Thoracic aorta (tissue), 2 donors: ENCODE data around the gene TECR. TPM values are rescaled to one million over a fixed set of nuclear protein-coding genes. Genes with fewer than 3 reads are reported as not detected.

Experiments
- ATAC-seq: fragments of 150-250 bp; one replicate; pipeline ENCODE4 v1.8.0; 2017; ENCODE audit warnings: low read depth; ENCODE audit not compliant: insufficient number of reproducible peaks, low FRiP score
- DNase-seq: peaks from one replicate; pipeline ENCODE4 v3.0.0-alpha.2; 2020; ENCODE audit warnings: low spot score
- H3K27ac ChIP-seq, 2 donors: fragments of 200-600 bp; sonication (generic); 1 replicate in 1 of 2; 2 replicates in 1 of 2; pipeline ENCODE4 v1.5.1; 2016; ENCODE audit warnings: mild to moderate bottlenecking in 2 of 2, moderate library complexity in 2 of 2
- H3K27me3 ChIP-seq: fragments of 200-600 bp; sonication (generic); replicated peaks from 2 replicates; pipeline ENCODE4 v1.6.0; 2016; ENCODE audit warnings: mild to moderate bottlenecking; ENCODE audit not compliant: insufficient read depth
- H3K36me3 ChIP-seq: fragments of 200-600 bp; sonication (generic); one replicate; pipeline ENCODE4 v1.5.1; 2016
- H3K4me1 ChIP-seq, 2 donors: fragments of 200-600 bp; sonication (generic); 1 replicate in 1 of 2; 2 replicates in 1 of 2; pipeline versions ENCODE4 v1.5.1 to v1.6.0; 2016; ENCODE audit warnings: low read depth in 2 of 2, mild to moderate bottlenecking in 1 of 2; ENCODE audit not compliant: control insufficient read depth in 1 of 2
- H3K4me3 ChIP-seq: fragments of 200-600 bp; sonication (generic); 2 replicates; pipeline ENCODE4 v1.5.1; 2016; ENCODE audit warnings: mild to moderate bottlenecking
- H3K9me3 ChIP-seq: fragments of 200-600 bp; sonication (generic); 2 replicates; pipeline ENCODE4 v1.5.1; 2016
- total RNA-seq, 2 donors: library from RNA; depleted of rRNA; stranded (reverse); fragments of >200 nt; gene quantifications; one replicate each; pipeline versions ENCODE4 v1.1.0 to v1.2.3, GENCODE V29; 2016
- TF ChIP-seq, protein P1 (sequence below): fragments of 200-600 bp; sonication (generic); IDR thresholded peaks from one replicate; pipeline ENCODE4 v1.5.1; 2019; ENCODE audit warnings: antibody characterized with exemption

TECR gene
- total RNA-seq, 2 donors from 2014 or later: 35.6 to 37.6 TPM

DNA sequence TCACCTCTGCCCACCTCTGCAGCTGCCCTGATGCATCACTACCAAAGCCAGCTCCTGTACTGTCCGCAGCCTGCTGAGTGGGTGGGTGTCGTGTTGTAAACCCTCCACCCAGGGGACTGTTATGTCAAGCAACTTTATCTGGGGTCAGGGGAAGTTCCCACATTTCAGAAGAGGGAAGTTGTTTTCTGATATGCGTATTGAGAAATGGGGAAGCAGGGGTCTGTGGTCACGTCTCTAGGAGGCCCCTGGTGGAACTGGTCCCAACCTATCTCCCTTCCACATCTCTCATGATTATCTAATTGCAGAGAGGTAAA is 84.7 kb downstream of the TECR start:
- Histone ChIP-seq H3K36me3 (no peaks in the 10 kb centered on the region), H3K27me3 (no peaks in the 10 kb centered on the region), H3K27ac (no peak overlapping the region), H3K9me3 (peaks cover 3% of the 10 kb centered on the region), H3K4me1 (no peaks in the 10 kb centered on the region), H3K4me3 (no peak overlapping the region)
- TF ChIP-seq, protein P1, sequence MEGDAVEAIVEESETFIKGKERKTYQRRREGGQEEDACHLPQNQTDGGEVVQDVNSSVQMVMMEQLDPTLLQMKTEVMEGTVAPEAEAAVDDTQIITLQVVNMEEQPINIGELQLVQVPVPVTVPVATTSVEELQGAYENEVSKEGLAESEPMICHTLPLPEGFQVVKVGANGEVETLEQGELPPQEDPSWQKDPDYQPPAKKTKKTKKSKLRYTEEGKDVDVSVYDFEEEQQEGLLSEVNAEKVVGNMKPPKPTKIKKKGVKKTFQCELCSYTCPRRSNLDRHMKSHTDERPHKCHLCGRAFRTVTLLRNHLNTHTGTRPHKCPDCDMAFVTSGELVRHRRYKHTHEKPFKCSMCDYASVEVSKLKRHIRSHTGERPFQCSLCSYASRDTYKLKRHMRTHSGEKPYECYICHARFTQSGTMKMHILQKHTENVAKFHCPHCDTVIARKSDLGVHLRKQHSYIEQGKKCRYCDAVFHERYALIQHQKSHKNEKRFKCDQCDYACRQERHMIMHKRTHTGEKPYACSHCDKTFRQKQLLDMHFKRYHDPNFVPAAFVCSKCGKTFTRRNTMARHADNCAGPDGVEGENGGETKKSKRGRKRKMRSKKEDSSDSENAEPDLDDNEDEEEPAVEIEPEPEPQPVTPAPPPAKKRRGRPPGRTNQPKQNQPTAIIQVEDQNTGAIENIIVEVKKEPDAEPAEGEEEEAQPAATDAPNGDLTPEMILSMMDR: no peak
- no peak for ATAC-seq
- DNase-seq: no peak

Other genes with a start within 250 kb of the TECR start
- 100 to 1,000 TPM; 199 to 281 TPM for gene ADGRE5, start 148.2 kb upstream of the TECR start, total RNA-seq
- 10 to 100 TPM; 77.4 to 81.6 TPM for gene DDX39A, start 110.3 kb upstream of the TECR start, total RNA-seq
- gene PKN1, start 96.3 kb upstream of the TECR start, total RNA-seq: 100 to 1,000 TPM in 1 of 2 donors, 10 to 100 TPM in 1; 93.8 to 139 TPM
- gene PTGER1, start 54.2 kb upstream of the TECR start, total RNA-seq: 1 to 10 TPM in 1 of 2 donors, not detected in 1; 2.8 TPM
- gene GIPC1, start 33.5 kb upstream of the TECR start, total RNA-seq: 10 to 100 TPM; 56.4 to 77.8 TPM
- gene DNAJB1, start 11.2 kb upstream of the TECR start, total RNA-seq: 10 to 100 TPM; 50.1 to 50.6 TPM
- gene NDUFB7, start 42.5 kb downstream of the TECR start, total RNA-seq: 100 to 1,000 TPM; 179 to 251 TPM
- gene CLEC17A, start 53.5 kb downstream of the TECR start, total RNA-seq: not detected
- not detected for gene ADGRE3, start 145.2 kb downstream of the TECR start, total RNA-seq
- gene ZNF333, start 160.5 kb downstream of the TECR start, total RNA-seq: 10 to 100 TPM; 57.1 to 59.0 TPM
- 1 to 10 TPM; 8.3 to 9.9 TPM for gene ADGRE2, start 249.0 kb downstream of the TECR start, total RNA-seq